Brain pericyte (primary cell): ENCODE results near the gene MTFR2.

Experiments
- DNase-seq: peaks from one replicate; pipeline ENCODE4 v3.0.0-alpha.2; 2012; ENCODE audit warnings: low read depth, low spot score

The MTFR2 gene

DNA sequence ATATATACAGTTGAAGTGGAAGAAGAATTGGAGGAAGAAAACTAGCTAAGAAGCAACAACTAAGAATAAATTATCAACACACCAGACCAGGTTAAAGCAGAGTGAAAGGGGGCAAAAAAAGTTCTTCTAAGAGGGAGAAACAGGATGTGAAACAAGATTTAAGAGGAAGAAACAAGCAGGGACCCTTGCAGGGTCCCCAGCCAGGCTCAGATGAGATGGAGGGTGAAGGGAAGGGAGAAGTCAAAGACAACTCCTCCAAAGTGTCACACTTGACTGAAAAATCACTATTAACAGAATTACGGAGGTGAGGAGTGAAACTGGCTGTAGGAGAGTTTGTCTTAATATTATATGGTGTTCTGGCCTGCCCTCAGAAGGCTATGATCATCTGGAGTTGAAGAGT, 65.4 kb downstream of the MTFR2 start:
- no peak for DNase-seq

DNA sequence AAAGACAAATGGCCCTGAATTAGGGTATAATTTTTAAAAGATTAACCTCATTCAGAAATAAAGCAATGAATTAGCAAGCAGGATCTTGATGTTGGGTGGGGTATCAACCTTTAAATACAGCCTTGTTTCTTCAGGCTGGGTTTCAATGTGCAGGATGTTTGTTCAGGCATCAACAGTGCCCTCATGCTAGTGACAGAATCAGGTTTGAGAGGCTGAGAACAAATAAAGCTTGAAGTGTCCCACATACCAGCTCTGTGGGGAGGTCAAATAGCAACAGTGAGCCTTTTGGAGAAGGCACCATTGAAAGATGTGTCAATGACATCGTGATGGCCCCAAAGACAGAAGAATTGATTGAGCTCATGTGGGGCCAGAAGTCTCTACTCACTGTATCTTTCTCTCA, 68.2 kb downstream of the MTFR2 start:
- no peak for DNase-seq

DNA sequence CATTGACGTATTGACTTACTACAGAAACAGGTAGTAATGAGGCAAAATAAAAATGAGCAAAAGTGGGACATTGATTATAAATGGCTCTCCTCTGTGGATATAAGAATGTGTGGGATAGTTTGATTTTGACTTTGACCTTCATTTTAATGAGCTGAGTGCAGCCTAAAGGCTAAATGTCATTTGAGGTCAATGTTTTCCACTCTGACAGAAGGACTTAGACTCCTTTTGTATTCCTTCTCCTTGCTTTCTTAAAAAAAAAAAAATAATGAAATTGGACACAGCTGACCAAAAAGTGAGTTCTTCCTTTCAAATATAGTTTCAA, 68.6 kb downstream of the MTFR2 start:
- DNase-seq, result no peak
